Measurements from ENCODE around the gene HPCAL1. TPM values are rescaled to one million over a fixed set of nuclear protein-coding genes. Genes with fewer than 3 reads are reported as not detected.

Gene HPCAL1
- total RNA-seq, 2 experiments from 2014 or later = 9.2 to 9.7 TPM

DNA sequence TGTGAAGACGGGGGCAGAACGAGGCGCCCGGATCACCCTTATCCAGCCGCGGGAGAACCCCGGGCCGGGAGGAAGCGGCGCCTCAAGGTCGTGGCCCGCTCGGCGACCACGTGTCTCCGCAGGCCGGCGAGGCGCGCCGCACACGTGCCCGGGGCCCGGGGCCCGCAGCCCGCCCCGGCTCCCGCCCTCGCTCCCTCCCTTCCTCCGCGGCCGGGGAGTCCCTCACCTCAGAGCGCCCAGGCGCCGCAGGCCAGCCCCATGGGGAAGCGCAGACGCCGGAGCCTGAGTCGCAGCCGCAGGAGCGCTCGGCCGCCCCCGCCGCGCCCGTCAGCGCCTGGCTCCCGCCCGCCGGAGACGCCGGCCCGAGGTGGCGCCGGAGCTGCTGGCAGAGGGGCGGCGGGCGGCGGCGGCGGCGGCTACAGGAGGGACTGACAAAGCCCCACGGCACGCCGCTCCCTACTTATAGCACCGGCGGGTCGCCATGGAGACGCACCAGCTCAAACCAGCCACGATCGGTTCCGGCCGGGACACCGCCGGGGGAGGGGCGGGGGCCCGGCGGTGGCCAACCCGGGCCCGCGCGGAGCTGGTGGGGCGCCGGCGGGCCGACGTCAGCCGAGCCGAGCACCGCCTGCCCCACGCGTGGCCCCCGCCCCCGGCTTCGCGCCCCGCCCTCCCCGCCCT lies 145.3 kb downstream of the HPCAL1 start, which contains the start of gene ODC1:
Gene ODC1, minus strand, starts transcription at position 433 of the 681 bp plus-strand sequence. CDS start 3,295 bp downstream, outside the sequence.
- H3K4me3 ChIP-seq (ENCODE audit: low read depth, low read length, poor library complexity, severe bottlenecking) = peak within 1 kb of the TSS; percentile 88
- intact Hi-C loops (cut with micrococcal nuclease; ENCODE audit: unreplicated experiment) = loop anchor here (2.0 to 10.0 kb wide), 8 partner anchors 71 to 1304 kb away; partner anchors contain the start of genes GRHL1, KLF11, PDIA6 and TAF1B
- CTCF ChIA-PET (ENCODE audit: unreplicated experiment) = interaction anchor here (0.8 kb wide), 1 partner anchor 39 kb away, joined by 3 read pairs; no protein-coding TSS in a partner anchor
- DNase-seq (ENCODE audit: low spot score) = peak; percentile 94
- peak within 1 kb of the TSS; percentile 90; the same call in 1 of the 2 replicates for H2AFZ ChIP-seq (ENCODE audit: low read length)
- H3K4me1 ChIP-seq (ENCODE audit: insufficient read depth, low read length, poor library complexity, severe bottlenecking) = peaks cover 26% of the 10 kb centered on the region
- peaks cover 39% of the 10 kb centered on the region for H3K36me3 ChIP-seq (ENCODE audit: insufficient read depth, low read length)
- TF ChIP-seq, protein P1, sequence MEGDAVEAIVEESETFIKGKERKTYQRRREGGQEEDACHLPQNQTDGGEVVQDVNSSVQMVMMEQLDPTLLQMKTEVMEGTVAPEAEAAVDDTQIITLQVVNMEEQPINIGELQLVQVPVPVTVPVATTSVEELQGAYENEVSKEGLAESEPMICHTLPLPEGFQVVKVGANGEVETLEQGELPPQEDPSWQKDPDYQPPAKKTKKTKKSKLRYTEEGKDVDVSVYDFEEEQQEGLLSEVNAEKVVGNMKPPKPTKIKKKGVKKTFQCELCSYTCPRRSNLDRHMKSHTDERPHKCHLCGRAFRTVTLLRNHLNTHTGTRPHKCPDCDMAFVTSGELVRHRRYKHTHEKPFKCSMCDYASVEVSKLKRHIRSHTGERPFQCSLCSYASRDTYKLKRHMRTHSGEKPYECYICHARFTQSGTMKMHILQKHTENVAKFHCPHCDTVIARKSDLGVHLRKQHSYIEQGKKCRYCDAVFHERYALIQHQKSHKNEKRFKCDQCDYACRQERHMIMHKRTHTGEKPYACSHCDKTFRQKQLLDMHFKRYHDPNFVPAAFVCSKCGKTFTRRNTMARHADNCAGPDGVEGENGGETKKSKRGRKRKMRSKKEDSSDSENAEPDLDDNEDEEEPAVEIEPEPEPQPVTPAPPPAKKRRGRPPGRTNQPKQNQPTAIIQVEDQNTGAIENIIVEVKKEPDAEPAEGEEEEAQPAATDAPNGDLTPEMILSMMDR (conservative IDR thresholded peaks at IDR 0.05; ENCODE audit: low read length) = no peak
- no peak for TF ChIP-seq EZH2phosphoT487 (IDR thresholded peaks at IDR 0.05; ENCODE audit: borderline replicate concordance, low read depth, low read length)
- no peaks in the 10 kb centered on the region for H3K9me3 ChIP-seq (ENCODE audit: low read length)
- H3K4me2 ChIP-seq (ENCODE audit: low read length) = peak within 1 kb of the TSS; percentile 98
- no TSS peak for BruUV-seq (replicated peaks)
- peaks cover 47% of the 10 kb centered on the region for H3K79me2 ChIP-seq (ENCODE audit: insufficient read depth, low read depth, low read length)
- peak within 1 kb of the TSS; percentile 85 for H3K27ac ChIP-seq (ENCODE audit: low read depth, low read length, poor library complexity, severe bottlenecking)
- no peaks in the 10 kb centered on the region for H3K9me2 ChIP-seq (ENCODE audit: insufficient read depth, low read length)
- peaks cover 39% of the 10 kb centered on the region for H4K20me1 ChIP-seq (ENCODE audit: insufficient read depth, low read length)
- POLR2A ChIA-PET = interaction anchor here (0.5 to 2.4 kb wide), 6 partner anchors 9 to 905 kb away, joined by 3 to 5 read pairs (median 3); no protein-coding TSS in a partner anchor

DNA sequence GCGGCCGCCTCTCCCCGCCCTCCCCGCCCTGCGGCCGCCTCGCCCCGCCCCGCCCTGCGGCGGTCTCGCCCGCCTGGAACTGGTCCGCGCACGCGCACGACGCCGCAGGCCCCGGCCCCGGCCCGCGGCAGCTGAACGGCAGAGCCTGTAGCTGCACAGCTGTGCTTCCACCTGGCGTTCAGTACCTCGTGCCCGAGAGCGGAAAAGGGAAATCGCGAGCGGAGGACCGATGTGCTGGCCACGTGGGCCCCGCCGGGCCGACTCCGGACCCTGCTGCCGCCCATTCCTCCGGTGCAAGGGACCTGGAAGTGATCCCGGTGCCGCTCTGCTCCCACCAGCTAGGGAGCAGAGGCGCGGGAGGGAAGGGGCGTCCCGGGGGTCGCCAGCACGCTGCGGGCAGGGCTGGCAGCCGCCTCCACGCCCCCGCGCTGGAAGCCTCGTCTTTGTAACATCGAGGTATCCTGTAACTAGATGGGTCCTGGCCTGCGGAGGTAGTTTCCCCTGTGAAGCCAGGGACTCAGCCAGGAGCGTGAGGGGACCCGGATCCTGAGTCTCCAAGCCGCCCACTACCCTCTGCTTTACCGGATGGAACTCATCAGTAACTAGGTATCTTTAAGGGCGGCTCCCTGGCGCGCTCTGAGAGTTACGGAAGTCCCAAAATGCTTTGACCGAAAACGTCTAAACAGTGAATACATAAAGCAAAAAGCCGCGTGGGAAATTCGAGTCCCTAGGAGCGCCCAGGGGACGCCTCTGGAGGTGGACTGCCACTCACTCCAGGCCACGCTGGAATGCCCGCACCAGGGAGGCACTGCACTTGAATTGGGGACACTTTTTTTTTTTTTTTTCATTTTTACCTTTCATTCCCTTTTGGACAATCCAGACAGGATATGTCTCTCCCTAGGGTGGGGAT lies 146.1 kb downstream of the HPCAL1 start:
- Histone ChIP-seq H3K4me3 (ENCODE audit: low read depth, low read length, poor library complexity, severe bottlenecking) (peak overlapping the region; percentile 77), H4K20me1 (ENCODE audit: insufficient read depth, low read length) (peaks cover 32% of the 10 kb centered on the region), H3K36me3 (ENCODE audit: insufficient read depth, low read length) (peaks cover 31% of the 10 kb centered on the region), H3K4me1 (ENCODE audit: insufficient read depth, low read length, poor library complexity, severe bottlenecking) (peaks cover 26% of the 10 kb centered on the region), H3K4me2 (ENCODE audit: low read length) (peak overlapping the region; percentile 98), H2AFZ (ENCODE audit: low read length) (peak overlapping the region; percentile 90; the same call in 1 of the 2 replicates), H3K9me2 (ENCODE audit: insufficient read depth, low read length) (no peaks in the 10 kb centered on the region), H3K79me2 (ENCODE audit: insufficient read depth, low read depth, low read length) (peaks cover 39% of the 10 kb centered on the region), H3K9me3 (ENCODE audit: low read length) (no peaks in the 10 kb centered on the region), H3K27ac (ENCODE audit: low read depth, low read length, poor library complexity, severe bottlenecking) (peak overlapping the region; percentile 85)
- ChIA-PET POLR2A (interaction anchor here (0.5 to 1.0 kb wide), 5 partner anchors 9 to 906 kb away, joined by 3 to 6 read pairs (median 4); no protein-coding TSS in a partner anchor), CTCF (ENCODE audit: unreplicated experiment) (no interaction called here)
- intact Hi-C loops (cut with micrococcal nuclease; ENCODE audit: unreplicated experiment) = loop anchor here (2.0 to 10.0 kb wide), 8 partner anchors 72 to 1303 kb away; partner anchors contain the start of genes GRHL1, KLF11, PDIA6 and TAF1B
- TF ChIP-seq, protein P1 (conservative IDR thresholded peaks at IDR 0.05; ENCODE audit: low read length) = no peak
- TF ChIP-seq EZH2phosphoT487 (IDR thresholded peaks at IDR 0.05; ENCODE audit: borderline replicate concordance, low read depth, low read length) = no peak
- DNase-seq (ENCODE audit: low spot score) = peak; percentile 97
- BruUV-seq (replicated peaks) = TSS peak; percentile 91

Data from OCI-LY7 (cell line).